ENCODE data around the gene PWWP2B. TPM values are rescaled to one million over a fixed set of nuclear protein-coding genes. Genes with fewer than 3 reads are reported as not detected.

The PWWP2B gene
- total RNA-seq, 4 donors from 2014 or later = 45.9 to 129 (median 61.2) TPM

DNA sequence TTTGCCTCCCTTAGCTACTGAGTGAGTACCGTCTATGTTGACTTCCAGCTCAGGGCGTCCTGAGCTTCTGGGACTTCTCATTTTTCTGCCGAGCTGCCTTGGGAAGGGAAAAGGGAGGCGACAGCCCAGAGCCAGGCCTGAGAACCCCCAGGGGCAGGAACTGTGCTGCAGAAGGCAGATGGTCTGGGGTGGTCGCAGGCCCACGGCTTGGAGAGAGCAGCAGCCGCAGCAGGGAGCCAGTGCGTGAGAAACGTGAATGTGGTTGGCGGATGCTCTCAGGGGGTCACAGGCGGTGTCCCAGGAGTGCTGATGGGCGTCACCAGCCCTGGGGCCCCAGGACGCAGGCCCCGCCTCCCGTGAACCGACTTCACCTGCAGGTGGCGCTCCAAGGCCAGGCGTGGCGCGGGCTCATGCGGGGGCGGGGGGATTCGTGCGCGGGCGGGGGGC, 9.2 kb upstream of the PWWP2B start:
- Histone ChIP-seq H3K36me3 (no peaks in the 10 kb centered on the region), H3K9me3 (no peaks in the 10 kb centered on the region), H3K4me3 (peak overlapping the region in 1 of 4 donors; percentile 27), H3K4me1 (peaks cover 5 to 13% (median 11%) of the 10 kb centered on the region in 4 donors), H3K27ac (peak overlapping the region in 3 of 4 donors; percentile 28 to 48 (median 39)), H3K27me3 (no peaks in the 10 kb centered on the region)
- DNase-seq = peak; percentile 84
- WGBS, 2 donors (ENCODE audit: low coverage in 1 of 2) = 9% methylated on average over 9 of the region's 26 CpGs; no CpG with 5 or more reads in 1 of the 2 donors
- no peak for TF ChIP-seq POLR2AphosphoS5 (IDR thresholded peaks at IDR 0.05)
- TF ChIP-seq, protein P1, sequence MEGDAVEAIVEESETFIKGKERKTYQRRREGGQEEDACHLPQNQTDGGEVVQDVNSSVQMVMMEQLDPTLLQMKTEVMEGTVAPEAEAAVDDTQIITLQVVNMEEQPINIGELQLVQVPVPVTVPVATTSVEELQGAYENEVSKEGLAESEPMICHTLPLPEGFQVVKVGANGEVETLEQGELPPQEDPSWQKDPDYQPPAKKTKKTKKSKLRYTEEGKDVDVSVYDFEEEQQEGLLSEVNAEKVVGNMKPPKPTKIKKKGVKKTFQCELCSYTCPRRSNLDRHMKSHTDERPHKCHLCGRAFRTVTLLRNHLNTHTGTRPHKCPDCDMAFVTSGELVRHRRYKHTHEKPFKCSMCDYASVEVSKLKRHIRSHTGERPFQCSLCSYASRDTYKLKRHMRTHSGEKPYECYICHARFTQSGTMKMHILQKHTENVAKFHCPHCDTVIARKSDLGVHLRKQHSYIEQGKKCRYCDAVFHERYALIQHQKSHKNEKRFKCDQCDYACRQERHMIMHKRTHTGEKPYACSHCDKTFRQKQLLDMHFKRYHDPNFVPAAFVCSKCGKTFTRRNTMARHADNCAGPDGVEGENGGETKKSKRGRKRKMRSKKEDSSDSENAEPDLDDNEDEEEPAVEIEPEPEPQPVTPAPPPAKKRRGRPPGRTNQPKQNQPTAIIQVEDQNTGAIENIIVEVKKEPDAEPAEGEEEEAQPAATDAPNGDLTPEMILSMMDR (IDR thresholded peaks at IDR 0.05) = peak; percentile 60 to 81 (median 66)
- intact Hi-C loops (cut with DNase I; ENCODE audit: low total_unique reads) (loop anchor here (2.0 kb wide), 1 partner anchor 65 kb away; no protein-coding TSS in a partner anchor), in situ Hi-C loops (cut with MboI; ENCODE audit: low pct_ligation_motif_present in 1 of 4, low pct_unique_long_range_greater_than_20kb in 1 of 4, low sequenced_read_pairs in 3 of 4) (loop anchor here (5.0 to 25.0 kb wide), 4 partner anchors 65 to 250 kb away; partner anchors contain the start of gene INPP5A (in 2 of the 4))

DNA sequence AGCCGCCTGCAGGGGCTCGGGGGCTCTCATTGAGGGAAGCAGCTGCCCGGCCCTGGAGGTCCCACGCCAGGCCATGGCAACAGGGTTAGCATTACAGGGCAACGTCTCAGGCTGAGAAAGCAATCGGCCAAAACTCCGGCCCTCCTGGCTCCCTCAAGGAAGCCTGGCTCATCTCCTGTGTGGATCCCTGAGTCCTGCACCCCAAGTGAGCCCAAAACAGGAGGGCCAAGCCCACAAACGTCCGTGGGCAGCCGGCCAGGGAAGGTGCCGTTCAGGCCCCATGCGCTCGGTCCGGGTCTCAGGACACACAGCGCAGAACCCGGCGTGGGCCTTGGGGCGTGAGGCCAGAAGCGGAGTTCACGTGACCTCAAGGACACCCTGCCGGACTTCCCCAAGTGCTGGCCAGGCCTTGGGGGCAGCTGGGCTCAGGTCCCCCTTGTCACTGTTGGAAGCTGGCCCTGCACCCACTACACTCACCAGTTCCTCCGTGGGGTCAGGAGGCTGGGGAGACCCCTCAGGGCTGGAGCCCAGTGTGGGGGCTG, 8.0 kb upstream of the PWWP2B start:
- in situ Hi-C loops (cut with MboI; ENCODE audit: low pct_ligation_motif_present in 1 of 4, low pct_unique_long_range_greater_than_20kb in 1 of 4, low sequenced_read_pairs in 3 of 4) (loop anchor here (5.0 to 25.0 kb wide), 4 partner anchors 63 to 248 kb away; partner anchors contain the start of gene INPP5A (in 2 of the 4)), intact Hi-C loops (cut with DNase I; ENCODE audit: low total_unique reads) (no loop called here)
- Histone ChIP-seq H3K27ac (no peak overlapping the region), H3K9me3 (no peaks in the 10 kb centered on the region), H3K4me3 (no peak overlapping the region), H3K27me3 (no peaks in the 10 kb centered on the region), H3K4me1 (peaks cover 5 to 13% (median 11%) of the 10 kb centered on the region in 4 donors), H3K36me3 (no peaks in the 10 kb centered on the region)
- 7% methylated on average over 7 of the region's 22 CpGs; no CpG with 5 or more reads in 1 of the 2 donors for WGBS, 2 donors (ENCODE audit: low coverage in 1 of 2)
- peak; percentile 38 for DNase-seq
- TF ChIP-seq POLR2AphosphoS5 (IDR thresholded peaks at IDR 0.05) = no peak
- TF ChIP-seq POLR2A (IDR thresholded peaks at IDR 0.05) = no peak
- TF ChIP-seq, protein P1 (IDR thresholded peaks at IDR 0.05) = no peak
- TF ChIP-seq EP300 (IDR thresholded peaks at IDR 0.05; ENCODE audit: low read depth) = no peak

DNA sequence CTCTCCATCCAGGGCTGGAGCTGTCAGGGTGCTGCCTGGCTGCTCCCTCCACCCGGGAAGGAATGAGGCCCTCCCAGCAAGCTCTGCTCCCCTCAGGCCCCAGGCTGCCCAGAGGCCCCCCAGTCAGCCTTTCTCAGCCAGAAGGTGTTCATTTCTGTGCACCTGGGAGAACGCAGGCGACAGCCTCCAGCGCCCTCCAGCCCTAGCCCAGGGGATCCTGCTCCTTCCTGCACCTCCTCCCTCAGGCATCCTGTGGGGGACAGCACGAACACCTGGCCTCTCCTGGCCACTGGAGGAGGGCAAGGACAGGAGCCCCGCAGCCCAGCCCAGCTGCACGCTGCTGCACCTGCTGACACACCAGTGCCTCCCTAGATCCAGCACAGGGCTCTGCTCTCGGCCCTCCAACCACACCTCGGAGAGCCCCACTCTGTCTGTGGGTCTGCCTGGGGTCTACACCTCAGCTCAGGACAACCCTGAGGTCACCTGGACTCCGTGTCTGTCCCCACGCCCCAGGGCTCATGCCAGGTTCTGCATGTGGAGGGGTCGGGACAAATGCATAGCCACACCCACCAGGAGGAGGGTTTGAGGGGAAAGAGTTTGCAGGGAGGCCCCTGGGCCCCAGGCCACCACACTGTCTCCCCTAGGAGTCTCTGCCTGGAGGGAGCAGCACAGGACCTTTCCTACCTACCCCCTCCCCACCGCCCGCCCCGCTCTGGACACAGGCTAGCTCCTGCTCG, 7.4 kb upstream of the PWWP2B start:
- Histone ChIP-seq H3K4me1 (peaks cover 5 to 13% (median 11%) of the 10 kb centered on the region in 4 donors), H3K9me3 (no peaks in the 10 kb centered on the region), H3K27me3 (no peaks in the 10 kb centered on the region), H3K27ac (no peak overlapping the region), H3K4me3 (no peak overlapping the region), H3K36me3 (no peaks in the 10 kb centered on the region)
- peak; percentile 14 for DNase-seq
- no peak for TF ChIP-seq EP300 (IDR thresholded peaks at IDR 0.05; ENCODE audit: low read depth)
- TF ChIP-seq, protein P1 (IDR thresholded peaks at IDR 0.05) = no peak
- TF ChIP-seq POLR2AphosphoS5 (IDR thresholded peaks at IDR 0.05) = no peak
- in situ Hi-C loops (cut with MboI; ENCODE audit: low pct_ligation_motif_present in 1 of 4, low pct_unique_long_range_greater_than_20kb in 1 of 4, low sequenced_read_pairs in 3 of 4) (loop anchor here (5.0 to 25.0 kb wide), 4 partner anchors 63 to 248 kb away; partner anchors contain the start of gene INPP5A (in 2 of the 4)), intact Hi-C loops (cut with DNase I; ENCODE audit: low total_unique reads) (no loop called here)
- whole genome bisulfite sequencing, 2 donors (ENCODE audit: low coverage in 1 of 2) = 53% methylated on average over 15 of the region's 16 CpGs; no CpG with 5 or more reads in 1 of the 2 donors
